GM12891 (cell line): Measurements from ENCODE around the gene L3HYPDH.

Experiments
- POLR2A ChIP-seq: IDR thresholded peaks from 2 replicates; pipeline ENCODE4 v1.6.1; 2011; ENCODE audit warnings: low read depth, low read length, control low read depth
- POLR2AphosphoS5 ChIP-seq: IDR thresholded peaks from 2 replicates; pipeline ENCODE4 v1.6.1; 2011; ENCODE audit warnings: low read depth, low read length, control low read depth
- TAF1 ChIP-seq: IDR thresholded peaks from 2 replicates; pipeline ENCODE4 v1.6.1; 2011; ENCODE audit warnings: low read depth, low read length, control low read depth

- TF ChIP-seq POLR2A (no peak), POLR2AphosphoS5 (no peak), TAF1 (no peak)
Observed at GRCh38 chr14:59507063-59507751, 23.0 kb upstream of the L3HYPDH start.
